Mesenchymal stem cell (in vitro differentiated cells and primary cell): ENCODE measurements around the gene PAK1IP1.
A peak's percentile ranks its signal among the peaks of the same experiment; 100 is the strongest.

ENCODE experiments used
- DNase-seq: peaks from one replicate; pipeline ENCODE4 v3.0.0-alpha.2; 2013
- H2AFZ ChIP-seq: one replicate; pipeline ENCODE4 v1.6.1; 2013; ENCODE audit warnings: low read depth, mild to moderate bottlenecking, control low read depth, inconsistent platforms, low read length, moderate library complexity
- H2AK5ac ChIP-seq: 2 replicates; pipeline ENCODE4 v1.6.1; 2013; ENCODE audit warnings: low read length, moderate library complexity, mild to moderate bottlenecking, inconsistent platforms; ENCODE audit not compliant: severe bottlenecking
- H2BK120ac ChIP-seq: one replicate; pipeline ENCODE4 v1.6.1; 2013; ENCODE audit warnings: low read depth, mild to moderate bottlenecking, inconsistent platforms, low read length, moderate library complexity
- H2BK12ac ChIP-seq, 2 experiments: one replicate each; pipeline ENCODE4 v1.6.1; 2013; ENCODE audit warnings: inconsistent platforms in 2 of 2, low read length in 2 of 2, mild to moderate bottlenecking in 2 of 2, moderate library complexity in 2 of 2, control low read depth in 1 of 2
- H2BK15ac ChIP-seq: one replicate; pipeline ENCODE4 v1.6.1; 2013; ENCODE audit warnings: mild to moderate bottlenecking, low read depth, inconsistent platforms; ENCODE audit not compliant: poor library complexity, severe bottlenecking
- H2BK5ac ChIP-seq: 2 replicates; pipeline ENCODE4 v1.6.1; 2013; ENCODE audit warnings: low read depth, mild to moderate bottlenecking, low read length, control low read depth, inconsistent platforms; ENCODE audit not compliant: poor library complexity, severe bottlenecking
- H3K14ac ChIP-seq, 2 experiments: one replicate each; pipeline ENCODE4 v1.6.1; 2013; ENCODE audit warnings: inconsistent platforms in 2 of 2, low read length in 2 of 2, control low read depth in 1 of 2, mild to moderate bottlenecking in 1 of 2, moderate library complexity in 1 of 2
- H3K18ac ChIP-seq, 2 experiments: one replicate each; pipeline ENCODE4 v1.6.1; 2013; ENCODE audit warnings: inconsistent platforms in 2 of 2, low read length in 2 of 2, control low read depth in 1 of 2, low read depth in 1 of 2, mild to moderate bottlenecking in 1 of 2
- H3K23ac ChIP-seq, 2 experiments: one replicate each; pipeline ENCODE4 v1.6.1; 2013; ENCODE audit warnings: inconsistent platforms in 2 of 2, low read length in 2 of 2, mild to moderate bottlenecking in 2 of 2, moderate library complexity in 2 of 2, control low read depth in 1 of 2
- H3K27ac ChIP-seq: 2 replicates; pipeline ENCODE4 v1.5.1; 2013; ENCODE audit warnings: mild to moderate bottlenecking, moderate library complexity, low read length, control low read depth, inconsistent platforms; ENCODE audit not compliant: poor library complexity, severe bottlenecking
- H3K27me3 ChIP-seq, 2 experiments: 2 replicates each; pipeline versions ENCODE4 v1.6.1 to v1.7.0; 2013; ENCODE audit warnings: low read length in 2 of 2, mild to moderate bottlenecking in 2 of 2, moderate library complexity in 2 of 2, control low read depth in 1 of 2, inconsistent platforms in 1 of 2; ENCODE audit not compliant: control insufficient read depth in 1 of 2, insufficient read depth in 1 of 2
- H3K36me3 ChIP-seq, 2 experiments: 2 replicates each; pipeline versions ENCODE4 v1.6.1 to v1.7.0; 2013; ENCODE audit warnings: low read length in 2 of 2, control low read depth in 1 of 2, inconsistent platforms in 1 of 2, low read depth in 1 of 2, mild to moderate bottlenecking in 1 of 2; ENCODE audit not compliant: insufficient read depth in 2 of 2, control insufficient read depth in 1 of 2
- H3K4ac ChIP-seq, 2 experiments: one replicate each; pipeline ENCODE4 v1.6.1; 2013; ENCODE audit warnings: inconsistent platforms in 2 of 2, low read length in 2 of 2, mild to moderate bottlenecking in 2 of 2, moderate library complexity in 2 of 2, control low read depth in 1 of 2, low read depth in 1 of 2
- H3K4me1 ChIP-seq: 2 replicates; pipeline ENCODE4 v1.6.1; 2013; ENCODE audit warnings: low read depth, low read length, control low read depth; ENCODE audit not compliant: control insufficient read depth, insufficient read depth
- H3K4me2 ChIP-seq: 2 replicates; pipeline ENCODE4 v1.6.1; 2013; ENCODE audit warnings: low read length, mild to moderate bottlenecking, inconsistent platforms; ENCODE audit not compliant: poor library complexity, severe bottlenecking
- H3K4me3 ChIP-seq, 2 experiments: 2 replicates each; pipeline versions ENCODE4 v1.5.1 to v1.7.0; 2013; ENCODE audit warnings: low read length in 2 of 2, mild to moderate bottlenecking in 2 of 2, control low read depth in 1 of 2, low read depth in 1 of 2; ENCODE audit not compliant: insufficient read depth in 1 of 2
- H3K79me1 ChIP-seq: replicated peaks from 2 replicates; pipeline ENCODE4 v1.6.1; 2013; ENCODE audit warnings: mild to moderate bottlenecking, control low read depth, low read length, inconsistent platforms; ENCODE audit not compliant: poor library complexity, severe bottlenecking
- H3K9ac ChIP-seq: 2 replicates; pipeline ENCODE4 v1.7.0; 2013; ENCODE audit warnings: mild to moderate bottlenecking, low read length, moderate library complexity
- H3K9me3 ChIP-seq: 2 replicates; pipeline ENCODE4 v1.7.0; 2013; ENCODE audit warnings: mild to moderate bottlenecking, low read length; ENCODE audit not compliant: control insufficient read depth
- H4K8ac ChIP-seq: one replicate; pipeline ENCODE4 v1.6.1; 2013; ENCODE audit warnings: inconsistent platforms, mild to moderate bottlenecking, low read length, moderate library complexity
- H4K91ac ChIP-seq: one replicate; pipeline ENCODE4 v1.6.1; 2013; ENCODE audit warnings: mild to moderate bottlenecking, low read length, inconsistent platforms
- WGBS: methylation state at CpG from one replicate; pipeline ENCODE4 v1.1.7; 2013; ENCODE audit warnings: mixed read lengths; 5-methylcytosine and 5-hydroxymethylcytosine counted together

Gene PAK1IP1

GRCh38 chr6:10742251-10742650 is 47.5 kb downstream of the PAK1IP1 start:
- 96% methylated on average over 12 of the region's 12 CpGs for WGBS
- no peak overlapping the region for H4K8ac ChIP-seq
- no peak overlapping the region for H2AK5ac ChIP-seq
- H3K4me1 ChIP-seq, result peaks cover 2% of the 10 kb centered on the region
- no peak overlapping the region for H3K18ac ChIP-seq
- no peak for DNase-seq
- no peak overlapping the region for H3K4me3 ChIP-seq
- no peak overlapping the region for H3K4me2 ChIP-seq
- H3K27me3 ChIP-seq, result no peaks in the 10 kb centered on the region
- H2BK12ac ChIP-seq, result no peak overlapping the region
- no peak overlapping the region for H3K4ac ChIP-seq
- peaks cover 11 to 30% of the 10 kb centered on the region in 2 experiments for H3K36me3 ChIP-seq
- H3K9me3 ChIP-seq, result no peaks in the 10 kb centered on the region
- no peak overlapping the region for H2BK5ac ChIP-seq
- no peak overlapping the region for H3K23ac ChIP-seq
- no peak overlapping the region for H4K91ac ChIP-seq
- H3K27ac ChIP-seq, result no peak overlapping the region
- H3K14ac ChIP-seq, result no peak overlapping the region
- no peak overlapping the region for H2BK120ac ChIP-seq
- no peak overlapping the region for H3K9ac ChIP-seq
- H2BK15ac ChIP-seq, result no peak overlapping the region
- no peak overlapping the region for H2AFZ ChIP-seq
- peaks cover 2% of the 10 kb centered on the region for H3K79me1 ChIP-seq

DNA sequence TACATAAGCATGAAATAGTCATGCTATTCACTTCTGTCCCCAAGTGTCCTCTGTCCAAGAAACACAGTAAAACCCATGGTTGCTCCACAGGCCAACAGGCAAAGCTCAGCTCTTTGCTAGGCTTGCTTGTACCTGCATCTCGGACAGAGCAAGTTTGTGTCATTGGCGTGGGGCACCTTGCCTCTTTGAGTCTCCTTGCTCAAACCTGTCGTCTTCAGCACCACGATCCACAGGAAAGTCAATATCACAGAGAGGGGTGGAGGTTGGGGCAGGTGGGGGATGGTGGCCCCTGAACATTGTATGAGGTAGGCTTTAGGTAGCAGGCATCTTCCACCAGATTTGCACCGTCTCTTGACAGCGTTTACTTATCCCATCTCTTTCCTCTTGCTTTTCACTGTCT is 48.7 kb downstream of the PAK1IP1 start:
- H3K36me3 ChIP-seq, result peaks cover 11 to 26% of the 10 kb centered on the region in 2 experiments
- H3K14ac ChIP-seq, result no peak overlapping the region
- 89% methylated on average over 4 of the region's 6 CpGs for WGBS
- H2BK5ac ChIP-seq, result no peak overlapping the region
- no peak overlapping the region for H3K9ac ChIP-seq
- no peak overlapping the region for H3K23ac ChIP-seq
- DNase-seq, result no peak
- H2BK12ac ChIP-seq, result no peak overlapping the region
- no peak overlapping the region for H2AFZ ChIP-seq
- H3K9me3 ChIP-seq, result no peaks in the 10 kb centered on the region
- H3K4ac ChIP-seq, result no peak overlapping the region
- H2BK120ac ChIP-seq, result no peak overlapping the region
- no peak overlapping the region for H3K4me2 ChIP-seq
- H3K4me1 ChIP-seq, result peaks cover 1% of the 10 kb centered on the region
- no peak overlapping the region for H3K18ac ChIP-seq
- no peak overlapping the region for H4K8ac ChIP-seq
- peaks cover 2% of the 10 kb centered on the region for H3K79me1 ChIP-seq
- H3K27ac ChIP-seq, result no peak overlapping the region
- no peak overlapping the region for H4K91ac ChIP-seq
- H2AK5ac ChIP-seq, result no peak overlapping the region
- H3K4me3 ChIP-seq, result no peak overlapping the region
- no peaks in the 10 kb centered on the region for H3K27me3 ChIP-seq
- H2BK15ac ChIP-seq, result no peak overlapping the region

DNA sequence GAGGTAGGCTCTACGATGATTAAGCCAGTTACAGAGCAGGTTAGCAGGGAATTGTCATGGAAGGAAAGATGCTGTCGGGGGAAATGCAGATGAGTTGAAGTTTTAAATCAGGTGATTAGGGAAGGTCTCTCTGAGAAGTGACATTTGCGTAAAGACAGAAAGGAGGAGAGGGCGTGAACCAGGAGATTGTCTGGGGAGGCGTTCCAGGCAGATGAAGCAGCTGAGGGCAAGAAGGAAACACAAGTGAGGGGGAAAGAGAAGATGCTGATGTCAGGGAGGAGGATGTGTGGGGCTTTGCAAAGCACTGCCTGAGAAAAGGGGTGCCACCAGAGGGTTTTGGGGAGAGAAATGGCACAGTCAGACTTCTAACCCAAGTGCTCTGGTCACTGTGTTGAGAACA is 50.3 kb downstream of the PAK1IP1 start:
- Histone ChIP-seq H2BK15ac (no peak overlapping the region), H3K9ac (no peak overlapping the region), H4K8ac (no peak overlapping the region), H2AFZ (no peak overlapping the region), H3K4me3 (no peak overlapping the region), H3K9me3 (no peaks in the 10 kb centered on the region), H3K4ac (no peak overlapping the region), H2BK5ac (no peak overlapping the region), H2BK12ac (no peak overlapping the region), H2AK5ac (no peak overlapping the region), H3K18ac (no peak overlapping the region), H3K27ac (no peak overlapping the region), H3K14ac (no peak overlapping the region), H3K23ac (peak overlapping the region in 1 of 2 experiments; percentile 18), H3K36me3 (peaks cover 16 to 33% of the 10 kb centered on the region in 2 experiments), H3K79me1 (peaks cover 10% of the 10 kb centered on the region), H3K4me2 (no peak overlapping the region), H3K27me3 (no peaks in the 10 kb centered on the region), H3K4me1 (peaks cover 6% of the 10 kb centered on the region), H4K91ac (no peak overlapping the region), H2BK120ac (no peak overlapping the region)
- DNase-seq, result no peak
- WGBS, result 85% methylated on average over 5 of the region's 5 CpGs

DNA sequence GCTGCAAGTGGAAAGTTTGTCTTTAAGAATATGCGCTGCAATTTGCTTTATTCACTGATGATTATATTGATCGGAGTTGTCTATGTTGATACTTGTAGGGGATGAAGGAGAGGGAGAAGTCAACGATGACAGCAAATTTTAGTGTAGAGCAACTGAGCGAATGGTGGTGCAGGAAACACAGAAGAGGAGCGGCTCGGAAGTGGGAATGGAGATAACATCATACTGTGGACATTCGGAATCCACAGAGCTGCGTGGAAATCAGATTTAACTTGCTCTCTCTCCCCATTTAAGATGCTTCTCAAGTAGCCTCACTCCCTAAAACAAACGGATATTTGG is 52.1 kb downstream of the PAK1IP1 start:
- Histone ChIP-seq H4K8ac (peak overlapping the region; percentile 52), H3K18ac (peak overlapping the region in 1 of 2 experiments; percentile 64), H3K4me2 (peak overlapping the region; percentile 67), H2BK5ac (no peak overlapping the region), H3K79me1 (peaks cover 13% of the 10 kb centered on the region), H3K14ac (no peak overlapping the region), H3K9me3 (no peaks in the 10 kb centered on the region), H4K91ac (no peak overlapping the region), H3K27me3 (no peaks in the 10 kb centered on the region), H2AFZ (peak overlapping the region; percentile 60), H3K23ac (no peak overlapping the region), H3K27ac (no peak overlapping the region), H2BK12ac (no peak overlapping the region), H2BK15ac (no peak overlapping the region), H3K36me3 (peaks cover 20 to 42% of the 10 kb centered on the region in 2 experiments), H2AK5ac (no peak overlapping the region), H3K4me3 (peak overlapping the region in 1 of 2 experiments; percentile 91), H3K4me1 (peaks cover 8% of the 10 kb centered on the region), H3K4ac (no peak overlapping the region), H3K9ac (peak overlapping the region; percentile 97), H2BK120ac (no peak overlapping the region)
- WGBS, result 85% methylated on average over 9 of the region's 9 CpGs
- DNase-seq, result no peak
